HG02798 (cell line): Measurements from ENCODE around the gene ABCD1.
A peak's percentile ranks its signal among the peaks of the same experiment; 100 is the strongest.
"Not testable (repeated sequence)": the region's sequence is repeated elsewhere in the genome, so short reads cannot be mapped to it uniquely, and the experiment has no call there.

Source experiments
- ATAC-seq: cut with Tn5 transposase; IDR thresholded peaks from one replicate; pipeline ENCODE4 v1.9.1; 2021; ENCODE audit warnings: mild to moderate bottlenecking; ENCODE audit not compliant: unreplicated experiment, poor library complexity

The ABCD1 gene

DNA sequence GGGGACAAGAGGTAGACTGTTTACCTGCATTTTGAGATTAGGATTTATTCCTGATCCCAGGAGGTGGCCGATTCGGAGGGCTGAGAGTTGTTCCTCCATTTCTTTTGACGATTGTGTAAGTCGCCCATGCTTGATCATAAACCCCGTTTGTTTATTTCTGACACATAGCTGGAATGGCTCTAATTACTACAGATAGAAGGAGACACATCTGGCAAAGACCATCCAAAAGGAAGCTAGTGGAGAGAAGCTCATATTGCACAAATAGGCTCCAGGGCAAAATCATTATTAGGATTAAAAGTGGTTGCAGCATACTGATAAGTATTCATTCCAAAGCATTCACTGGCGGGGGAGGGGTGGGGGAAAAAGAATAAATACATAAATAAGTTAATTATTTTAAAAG lies 22.3 kb downstream of the ABCD1 start:
- ATAC-seq, result not testable (repeated sequence)

DNA sequence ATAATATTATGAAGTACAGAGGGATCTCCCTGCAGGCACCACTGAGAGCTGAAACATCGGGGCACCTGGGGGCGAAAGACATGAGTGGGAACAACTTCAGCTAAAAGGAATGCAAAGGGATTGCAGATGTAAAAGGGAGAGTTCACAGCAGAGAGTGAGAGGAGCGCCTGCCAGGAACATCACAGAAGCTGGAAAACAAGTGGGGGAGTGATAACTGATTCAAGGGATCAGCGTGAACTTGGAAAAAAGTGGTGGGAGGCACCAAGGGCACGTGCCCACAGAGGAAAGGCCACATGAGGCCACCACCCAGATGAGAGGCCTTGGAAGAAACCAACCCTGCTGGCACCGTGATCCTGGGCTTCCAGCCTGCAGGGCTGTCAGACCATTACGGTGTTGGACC lies 24.4 kb downstream of the ABCD1 start:
- not testable (repeated sequence) for ATAC-seq

DNA sequence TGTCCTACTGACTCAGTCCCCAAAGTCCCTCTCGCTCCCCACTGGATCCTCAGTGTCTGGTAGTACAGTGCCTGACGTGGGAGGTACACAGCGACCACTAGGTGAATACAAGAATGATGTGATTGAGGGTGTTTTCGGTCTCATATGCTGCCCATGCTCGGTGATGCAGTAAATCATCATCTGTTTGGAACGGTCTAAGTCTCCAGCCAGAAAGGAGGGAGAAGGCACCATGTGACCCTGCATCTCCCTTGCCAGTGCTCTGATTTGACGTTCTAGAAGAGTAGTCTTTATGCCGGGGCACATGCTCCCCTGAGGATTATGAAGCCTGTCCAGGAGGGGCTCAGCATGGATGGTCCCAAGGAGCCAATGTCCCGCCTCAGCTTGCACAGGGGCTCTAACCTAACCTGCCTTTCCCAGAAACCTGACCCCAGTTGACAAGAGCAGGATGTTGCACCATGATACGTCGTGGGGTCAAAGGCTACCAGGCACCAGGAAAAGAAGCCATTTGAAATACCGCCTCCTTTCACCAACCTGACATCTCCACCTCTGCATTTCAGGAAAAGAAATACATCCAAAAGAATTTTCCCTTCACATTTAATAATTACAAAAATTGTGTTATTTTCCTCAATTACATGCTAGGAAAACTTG lies 25.6 kb downstream of the ABCD1 start:
- no peak for ATAC-seq

DNA sequence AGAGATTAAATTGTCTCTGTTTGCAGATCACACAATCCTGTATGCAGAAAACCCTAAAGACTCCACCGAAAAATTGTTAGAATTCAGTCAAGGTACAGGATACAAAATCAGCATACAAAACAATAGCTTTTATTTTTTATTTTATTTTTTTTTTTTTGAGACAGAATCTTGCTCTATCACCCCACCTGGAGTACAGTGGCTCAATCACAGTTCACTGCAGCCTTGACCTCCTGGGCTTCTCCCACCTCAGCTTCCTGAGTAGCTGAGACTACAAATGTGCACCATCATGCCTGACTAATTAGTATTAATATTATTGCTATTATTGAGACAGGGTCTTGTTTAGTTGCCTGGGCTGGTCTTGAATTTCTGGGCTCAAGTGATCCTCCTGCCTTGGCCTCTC lies 30.5 kb downstream of the ABCD1 start:
- ATAC-seq, result no peak

DNA sequence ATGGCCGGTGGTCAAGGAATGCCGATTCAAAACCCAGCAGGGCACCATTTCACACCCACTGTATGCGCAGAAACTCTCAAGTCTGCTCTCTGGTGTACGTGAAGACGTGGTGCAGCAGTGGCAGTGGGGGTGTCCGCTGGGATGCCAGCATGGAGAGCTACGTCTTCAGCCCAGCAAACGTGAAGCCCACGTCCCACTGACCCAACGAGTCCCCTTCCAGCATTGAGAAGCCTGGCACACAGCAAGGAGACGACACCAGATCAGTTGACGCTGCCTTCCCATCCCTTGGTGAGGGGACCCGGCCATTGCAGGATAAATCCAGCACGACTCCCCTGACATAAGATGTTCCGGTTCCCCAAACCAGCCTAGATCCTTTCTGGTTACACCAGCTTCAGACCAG lies 37.2 kb downstream of the ABCD1 start:
- ATAC-seq, result no peak

DNA sequence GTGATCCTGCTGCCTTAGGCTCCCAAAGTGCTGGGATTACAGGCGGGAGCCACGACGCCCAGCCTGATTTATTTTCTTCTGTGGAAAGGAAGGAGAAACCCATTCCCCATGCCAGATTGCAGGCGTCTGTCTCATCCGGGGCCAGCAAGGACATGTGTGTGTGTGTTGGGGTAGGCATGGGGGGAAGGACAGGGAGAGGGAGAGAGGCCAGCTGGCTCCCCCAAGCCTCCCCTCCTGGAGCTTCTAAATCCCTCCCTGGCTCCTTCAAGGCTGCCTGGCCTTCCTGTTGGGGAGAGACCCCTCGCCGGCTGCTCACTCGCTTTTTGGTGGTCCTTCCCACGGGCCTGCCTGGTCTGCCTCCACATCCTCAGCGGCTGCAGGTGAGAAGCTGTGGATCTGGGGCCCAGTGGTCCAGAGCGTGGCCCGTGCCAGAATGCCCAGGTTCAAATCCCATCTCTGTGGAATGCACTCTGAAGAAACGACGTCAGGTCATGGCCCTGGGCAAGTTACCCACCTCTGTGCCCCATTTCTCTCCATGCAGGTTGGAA lies 38.0 kb downstream of the ABCD1 start:
- ATAC-seq, result no peak

DNA sequence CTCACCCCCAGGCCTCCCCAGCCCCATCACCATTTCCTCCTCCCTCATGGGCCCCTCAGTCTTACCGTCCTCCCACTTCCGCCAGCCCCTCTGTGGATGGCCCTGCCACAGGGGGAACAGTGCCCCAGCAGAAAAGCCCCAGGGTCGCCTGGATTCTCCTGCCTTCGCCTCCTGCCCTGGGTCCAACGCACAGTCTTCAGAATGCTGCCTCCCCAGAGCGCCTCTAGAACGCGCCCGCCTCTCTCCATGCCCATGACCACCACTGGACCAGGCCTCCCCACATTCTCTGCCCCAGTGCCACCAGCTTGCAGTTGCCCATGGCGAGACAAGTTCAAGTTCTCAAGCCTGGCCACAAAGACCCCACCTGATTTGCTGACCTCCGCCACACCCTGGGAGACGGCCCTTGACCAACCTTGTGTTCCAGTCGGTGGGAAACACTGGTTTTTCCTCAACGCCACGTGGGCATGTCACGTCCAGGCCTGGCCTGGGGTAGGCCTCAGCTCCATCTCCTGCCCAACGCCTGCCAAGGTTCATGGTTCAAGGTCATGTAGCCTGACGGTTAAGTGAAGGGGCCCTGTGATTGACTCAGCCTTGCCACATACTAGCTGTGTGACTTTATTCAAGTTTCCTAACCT lies 38.8 kb downstream of the ABCD1 start:
- no peak for ATAC-seq

DNA sequence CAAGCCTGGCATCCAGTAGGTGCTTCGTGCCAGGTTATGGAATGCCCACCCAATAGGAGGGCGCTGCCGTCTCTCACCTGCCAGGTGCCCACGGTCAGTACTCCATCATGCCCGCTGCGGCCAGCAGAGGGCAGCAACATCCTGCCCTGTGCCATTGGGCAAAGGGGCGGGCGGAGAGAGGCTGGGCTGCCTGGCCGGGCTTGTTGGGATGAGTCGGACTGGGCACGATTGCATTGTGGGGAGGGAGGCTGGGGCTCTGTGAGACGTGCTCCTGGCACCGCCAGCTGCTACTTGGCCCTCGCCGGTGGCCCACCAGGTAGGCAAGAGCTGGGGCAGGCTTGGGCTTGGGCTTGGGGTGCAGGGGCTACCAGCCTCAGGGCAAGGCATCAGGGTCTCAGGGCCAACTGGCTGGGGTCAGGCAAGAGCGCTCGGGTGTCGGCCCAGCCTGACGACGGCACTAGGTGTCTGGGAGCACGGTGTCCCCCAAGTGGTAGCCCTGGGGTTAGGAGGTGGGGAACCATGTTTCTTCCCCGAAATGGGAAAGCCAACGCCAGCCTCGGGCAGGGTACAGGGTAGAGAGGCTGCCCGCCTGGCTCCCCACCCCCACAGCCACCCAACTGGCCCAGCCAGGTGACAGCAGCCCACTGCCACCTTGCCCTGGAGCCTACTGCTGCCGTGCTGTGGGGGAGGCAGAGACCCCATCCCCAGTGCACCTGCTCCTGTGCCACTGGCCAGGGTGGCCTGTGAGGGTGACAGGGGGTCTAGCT lies 39.5 kb downstream of the ABCD1 start, which contains the start of gene PLXNB3:
TSS of gene PLXNB3 (plus strand) at position 261 of the 767 bp plus-strand sequence. CDS start 1,287 bp downstream, outside the sequence.
- ATAC-seq, result peak; percentile 71

DNA sequence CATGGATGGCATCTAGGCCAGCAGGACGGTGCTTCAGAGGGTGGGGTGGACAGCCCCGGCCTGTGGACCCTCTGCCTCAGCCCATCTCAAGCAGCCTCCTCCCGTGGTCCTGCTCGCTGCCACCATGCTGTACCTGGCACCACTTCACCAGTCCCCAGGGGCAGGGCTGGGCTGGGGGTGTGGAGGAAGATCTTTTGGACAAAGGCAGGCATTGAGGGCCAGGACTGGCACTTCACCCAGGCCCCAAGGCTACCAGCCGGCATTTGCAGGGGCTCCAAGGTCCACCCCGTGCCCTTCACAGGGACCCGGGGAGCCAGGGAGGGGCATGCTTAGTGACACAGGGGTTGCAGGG lies 40.1 kb downstream of the ABCD1 start:
- no peak for ATAC-seq

DNA sequence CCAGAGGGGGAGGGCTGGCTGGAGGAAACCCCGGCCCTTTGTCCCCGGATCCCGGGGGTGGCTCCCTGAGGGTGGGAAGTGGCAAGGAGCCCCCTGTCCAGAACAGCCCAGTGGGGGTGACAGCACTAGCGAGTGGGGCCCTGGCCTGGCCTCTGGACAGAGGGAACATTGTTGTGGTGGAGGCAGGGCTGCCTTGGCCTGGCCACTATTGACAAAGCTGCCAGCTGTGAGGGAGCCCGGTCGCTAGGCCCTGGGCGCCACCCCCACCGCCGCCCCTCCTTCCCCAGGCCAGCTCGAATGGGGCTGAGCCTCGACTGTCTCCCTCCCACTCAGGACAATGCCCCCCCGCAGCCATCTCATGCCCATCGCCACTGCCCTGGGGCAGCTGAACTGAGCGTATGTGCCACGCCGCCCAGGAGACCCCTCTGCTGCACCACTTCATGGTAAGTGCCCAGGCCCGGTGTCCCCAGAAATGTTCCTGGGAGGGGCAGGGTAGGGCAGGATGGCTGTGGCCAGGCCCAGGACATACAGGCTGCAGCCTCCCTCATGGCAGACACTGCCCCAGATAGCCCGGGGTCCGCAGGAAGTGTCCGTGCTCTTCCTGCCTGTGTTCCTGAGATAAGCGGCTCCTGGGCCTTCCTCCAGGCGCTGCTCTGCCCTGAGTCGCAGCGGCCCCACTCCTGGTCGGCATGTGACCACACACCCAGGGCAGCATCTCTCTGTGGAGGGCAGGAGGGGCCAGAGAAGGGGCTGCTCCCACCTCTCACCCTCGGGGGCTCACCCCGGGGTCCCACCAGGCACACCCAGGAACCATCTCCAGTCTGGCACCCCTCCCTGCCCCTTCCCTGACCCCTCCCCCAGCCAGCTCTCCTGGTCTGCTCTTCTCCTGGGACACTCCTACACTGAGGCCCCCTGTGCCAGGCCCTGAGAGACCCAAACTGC lies 40.8 kb downstream of the ABCD1 start:
- no peak for ATAC-seq

DNA sequence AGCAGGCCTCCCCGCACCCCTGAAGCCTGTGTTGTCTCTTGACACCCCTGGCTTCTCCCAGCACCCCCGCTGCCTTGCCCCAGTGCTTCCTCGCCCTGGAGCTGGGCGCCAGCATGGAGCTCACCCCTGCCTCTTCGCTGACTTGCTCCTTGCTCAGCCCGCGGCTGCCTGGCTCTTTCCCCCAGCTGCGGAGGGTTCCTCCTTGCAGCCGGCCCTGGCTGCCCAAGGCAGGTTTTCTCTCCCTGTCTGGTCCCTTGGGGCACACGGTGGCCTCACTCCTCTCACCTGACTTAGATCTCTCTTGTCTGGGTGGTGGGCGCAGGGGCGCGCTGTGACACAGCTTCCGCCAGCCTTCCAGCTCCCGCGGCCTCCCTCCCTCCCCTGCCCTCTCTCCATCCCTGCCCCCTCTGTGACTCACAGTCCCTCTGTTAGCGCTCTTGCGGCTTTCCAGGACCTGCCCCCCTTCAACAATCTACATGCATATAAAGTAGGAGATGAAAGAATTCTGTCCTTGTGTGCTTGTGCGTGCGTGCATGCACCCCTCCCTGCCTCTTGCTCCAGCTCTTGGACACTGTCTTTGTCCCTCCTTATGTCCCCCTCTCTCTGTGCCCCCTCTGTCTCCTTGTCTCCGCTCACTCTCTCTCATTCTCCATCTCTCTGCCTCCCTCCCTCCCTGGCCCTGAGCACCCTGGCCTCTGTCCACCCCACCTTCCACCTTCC lies 41.6 kb downstream of the ABCD1 start:
- no peak for ATAC-seq

DNA sequence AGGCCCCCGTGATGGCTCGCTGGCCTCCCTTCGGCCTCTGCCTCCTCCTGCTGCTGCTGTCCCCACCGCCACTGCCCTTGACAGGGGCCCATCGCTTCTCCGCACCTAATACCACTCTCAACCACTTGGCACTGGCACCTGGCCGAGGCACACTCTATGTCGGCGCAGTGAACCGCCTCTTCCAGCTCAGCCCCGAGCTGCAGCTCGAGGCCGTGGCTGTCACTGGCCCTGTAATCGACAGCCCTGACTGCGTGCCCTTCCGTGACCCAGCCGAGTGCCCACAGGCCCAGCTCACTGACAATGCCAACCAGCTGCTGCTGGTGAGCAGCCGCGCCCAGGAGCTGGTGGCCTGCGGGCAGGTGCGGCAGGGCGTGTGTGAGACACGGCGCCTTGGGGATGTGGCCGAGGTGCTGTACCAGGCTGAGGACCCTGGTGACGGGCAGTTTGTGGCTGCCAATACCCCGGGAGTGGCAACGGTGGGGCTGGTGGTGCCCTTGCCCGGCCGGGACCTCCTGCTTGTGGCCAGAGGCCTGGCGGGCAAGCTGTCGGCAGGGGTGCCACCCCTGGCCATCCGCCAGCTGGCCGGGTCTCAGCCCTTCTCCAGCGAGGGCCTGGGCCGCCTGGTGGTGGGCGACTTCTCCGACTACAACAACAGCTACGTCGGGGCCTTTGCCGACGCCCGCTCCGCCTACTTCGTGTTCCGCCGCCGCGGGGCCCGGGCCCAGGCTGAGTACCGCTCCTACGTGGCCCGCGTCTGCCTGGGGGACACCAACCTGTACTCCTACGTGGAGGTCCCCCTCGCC lies 42.4 kb downstream of the ABCD1 start:
- ATAC-seq, result no peak

DNA sequence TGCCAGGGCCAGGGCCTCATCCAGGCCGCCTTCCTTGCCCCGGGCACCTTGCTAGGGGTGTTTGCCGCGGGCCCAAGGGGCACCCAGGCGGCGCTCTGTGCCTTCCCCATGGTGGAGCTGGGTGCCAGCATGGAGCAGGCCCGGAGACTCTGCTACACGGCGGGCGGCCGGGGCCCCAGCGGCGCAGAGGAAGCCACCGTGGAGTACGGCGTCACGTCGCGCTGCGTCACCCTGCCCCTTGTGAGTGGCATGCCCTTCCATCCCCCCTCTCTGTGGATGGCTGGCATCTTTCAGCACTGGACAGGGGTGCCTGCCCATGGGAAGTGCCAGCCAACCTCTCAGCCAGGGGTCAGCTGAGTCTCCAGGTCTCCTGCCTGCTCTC lies 43.0 kb downstream of the ABCD1 start:
- ATAC-seq, result no peak

DNA sequence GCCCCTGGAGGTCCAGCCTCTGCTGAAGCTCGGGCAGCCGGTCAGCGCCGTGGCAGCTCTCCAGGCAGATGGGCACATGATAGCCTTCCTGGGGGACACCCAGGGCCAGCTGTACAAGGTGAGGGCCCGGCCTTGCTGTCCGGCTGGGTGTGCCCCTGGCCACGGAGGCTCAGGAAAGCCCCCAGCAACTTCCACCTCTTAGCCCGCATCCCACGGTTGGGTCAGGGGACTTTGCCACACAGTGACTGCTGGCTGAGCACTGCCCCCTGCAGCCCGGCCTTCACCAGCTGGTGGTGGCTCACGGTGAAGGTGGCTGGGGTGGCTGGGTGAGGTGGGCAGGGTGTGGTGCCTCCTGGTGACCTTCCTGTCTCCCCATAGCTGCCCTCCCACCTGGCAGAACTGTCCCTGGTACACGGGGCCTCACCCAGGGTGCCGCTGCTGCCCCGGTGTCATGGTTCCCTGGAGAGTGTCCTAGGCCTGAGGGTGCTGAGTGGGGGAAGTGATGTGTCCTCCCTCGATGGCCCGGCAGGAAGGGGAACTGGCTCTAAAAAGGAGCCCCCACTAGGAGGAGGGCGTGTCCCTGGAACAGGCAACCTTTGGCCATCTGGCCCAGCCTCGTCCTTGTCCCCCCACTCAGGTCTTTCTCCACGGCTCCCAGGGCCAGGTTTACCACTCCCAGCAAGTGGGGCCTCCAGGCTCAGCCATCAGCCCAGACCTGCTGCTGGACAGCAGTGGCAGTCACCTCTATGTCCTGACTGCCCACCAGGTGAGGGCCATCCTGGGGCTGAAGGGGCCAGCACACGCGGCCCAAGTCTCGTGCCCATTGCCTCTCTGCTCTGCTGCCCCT lies 43.9 kb downstream of the ABCD1 start:
- no peak for ATAC-seq

DNA sequence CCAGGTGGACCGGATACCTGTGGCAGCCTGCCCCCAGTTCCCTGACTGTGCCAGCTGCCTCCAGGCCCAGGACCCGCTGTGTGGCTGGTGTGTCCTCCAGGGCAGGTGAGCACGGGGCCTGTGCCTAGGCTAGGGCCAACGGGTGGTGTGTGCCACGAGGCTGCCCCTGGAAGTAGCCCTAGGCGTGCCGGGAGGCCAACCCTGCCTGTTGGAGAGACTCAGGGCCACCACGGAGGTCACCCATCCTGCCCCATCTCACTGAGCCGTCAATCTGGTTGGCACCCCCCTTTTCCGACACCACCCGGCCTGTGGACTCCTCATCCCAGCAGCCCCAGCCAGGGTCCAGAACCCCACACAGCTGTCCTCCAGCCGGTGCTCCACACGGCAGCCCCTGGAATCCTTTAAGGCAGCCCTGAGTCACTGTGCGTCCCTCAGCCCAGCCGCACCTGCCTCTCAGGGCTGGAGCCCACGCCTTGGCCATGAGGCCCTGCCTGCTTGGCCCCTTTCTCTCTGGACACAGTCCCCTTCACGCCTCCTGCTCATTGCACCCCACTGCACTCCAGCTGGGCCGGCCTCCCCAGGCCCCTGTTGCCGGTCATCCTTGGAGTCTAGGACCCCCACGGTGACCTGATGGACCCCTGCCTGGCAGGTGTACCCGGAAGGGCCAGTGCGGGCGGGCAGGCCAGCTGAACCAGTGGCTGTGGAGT lies 44.7 kb downstream of the ABCD1 start:
- ATAC-seq, result no peak

DNA sequence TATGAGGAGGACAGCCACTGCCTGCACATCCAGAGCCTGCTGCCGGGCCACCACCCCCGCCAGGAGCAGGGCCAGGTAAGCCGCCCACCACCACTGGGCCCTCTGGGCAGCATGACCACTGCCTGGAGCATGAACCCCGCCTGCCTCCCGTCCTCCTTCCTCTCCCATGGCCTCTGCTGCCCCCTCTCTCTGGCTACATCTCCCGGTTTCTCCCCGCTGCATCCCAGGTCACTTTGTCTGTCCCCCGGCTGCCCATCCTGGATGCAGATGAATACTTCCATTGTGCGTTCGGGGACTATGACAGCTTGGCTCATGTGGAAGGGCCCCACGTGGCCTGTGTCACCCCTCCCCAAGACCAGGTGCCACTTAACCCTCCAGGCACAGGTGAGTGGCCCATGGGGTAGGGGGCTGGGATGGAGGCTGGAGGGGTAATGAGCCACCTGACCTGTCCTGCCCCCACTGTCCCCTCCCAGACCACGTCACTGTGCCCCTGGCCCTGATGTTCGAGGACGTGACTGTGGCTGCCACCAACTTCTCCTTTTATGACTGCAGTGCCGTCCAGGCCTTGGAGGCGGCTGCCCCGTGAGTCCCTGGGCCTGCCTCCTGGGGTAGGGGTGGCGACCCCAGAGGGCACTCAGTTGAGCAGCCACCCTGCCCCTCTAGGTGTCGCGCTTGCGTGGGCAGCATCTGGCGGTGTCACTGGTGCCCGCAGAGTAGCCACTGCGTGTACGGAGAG lies 45.4 kb downstream of the ABCD1 start:
- no peak for ATAC-seq
